BLaER1 (cell line): ENCODE measurements around the gene PPP1R13B.

Experiments used
- H3K27ac ChIP-seq: shearing (Covaris generic); formaldehyde crosslinking; 2 replicates; pipeline ENCODE4 v1.8.1; 2022
- H3K27me3 ChIP-seq: shearing (Covaris generic); formaldehyde crosslinking; 2 replicates; pipeline ENCODE4 v1.8.1; 2022
- H3K36me3 ChIP-seq: shearing (Covaris generic); formaldehyde crosslinking; 2 replicates; pipeline ENCODE4 v1.8.1; 2022
- H3K4me1 ChIP-seq: shearing (Covaris generic); formaldehyde crosslinking; 2 replicates; pipeline ENCODE4 v1.8.1; 2022
- H3K4me2 ChIP-seq: shearing (Covaris generic); formaldehyde crosslinking; 2 replicates; pipeline ENCODE4 v1.8.1; 2022
- H3K4me3 ChIP-seq: shearing (Covaris generic); formaldehyde crosslinking; 2 replicates; pipeline ENCODE4 v1.8.1; 2022
- H3K9ac ChIP-seq: shearing (Covaris generic); formaldehyde crosslinking; 2 replicates; pipeline ENCODE4 v1.8.1; 2022
- H3K9me3 ChIP-seq: shearing (Covaris generic); formaldehyde crosslinking; 2 replicates; pipeline ENCODE4 v1.8.1; 2022
- H4K20me1 ChIP-seq: shearing (Covaris generic); formaldehyde crosslinking; 2 replicates; pipeline ENCODE4 v1.8.1; 2022
- Cebpa-rat ChIP-seq: shearing (Covaris generic); IDR thresholded peaks from 2 replicates; pipeline ENCODE4 v1.8.1; 2022

The PPP1R13B gene

DNA sequence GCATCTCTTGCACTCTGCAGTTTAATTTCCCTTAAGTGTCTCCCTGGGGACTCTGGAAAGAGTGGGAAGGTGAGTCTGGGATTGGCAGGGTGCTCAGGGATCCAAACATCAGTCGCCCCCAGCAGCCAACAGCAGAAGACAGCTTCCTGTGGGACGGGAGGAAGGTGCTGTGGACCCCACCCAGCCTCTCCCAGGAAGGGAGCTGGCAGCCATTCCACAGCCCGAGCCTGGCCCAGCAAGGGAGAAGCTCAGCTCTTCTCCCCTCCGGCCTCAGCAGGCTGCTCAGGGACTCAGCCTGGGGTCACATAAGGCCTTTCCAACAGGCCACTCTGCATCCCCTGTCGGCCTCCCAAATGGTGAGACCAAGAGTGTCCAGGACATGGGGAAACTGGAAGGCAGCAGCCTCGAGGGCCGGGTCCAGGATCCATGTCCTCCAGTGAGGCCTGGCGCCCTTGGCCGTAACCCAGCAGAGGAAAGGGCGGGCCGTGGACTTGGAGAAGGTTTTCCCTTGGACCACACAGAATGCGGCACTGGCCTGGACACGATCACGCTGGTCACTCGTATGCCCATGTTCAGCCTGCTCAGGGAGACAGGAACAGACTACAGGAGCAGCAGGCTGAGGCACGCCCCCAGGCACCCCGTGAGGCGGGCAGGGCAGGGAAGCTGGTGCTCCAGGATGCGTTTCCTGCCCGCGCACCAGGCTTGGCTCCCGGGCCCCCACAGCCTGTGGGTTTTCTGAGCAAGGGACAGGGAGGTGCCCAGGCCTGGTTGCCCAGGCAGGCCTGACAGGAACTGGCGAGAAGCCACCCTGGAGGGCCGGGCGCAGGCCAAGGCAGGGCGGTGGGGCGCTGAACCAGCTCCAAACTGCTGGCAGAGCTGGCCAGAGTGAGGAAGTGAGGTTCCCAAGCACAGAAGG lies 135.6 kb downstream of the PPP1R13B start:
- Histone ChIP-seq H3K9me3 (no peaks in the 10 kb centered on the region), H3K27me3 (no peaks in the 10 kb centered on the region), H3K36me3 (peaks cover 66% of the 10 kb centered on the region), H3K4me3 (no peak overlapping the region), H3K4me2 (no peak overlapping the region), H3K4me1 (peaks cover 20% of the 10 kb centered on the region), H3K27ac (no peak overlapping the region), H3K9ac (0 out of 2 replicates have a peak overlapping the region, but pooled peaks have one; percentile 38), H4K20me1 (peaks cover 76% of the 10 kb centered on the region)
- TF ChIP-seq Cebpa-rat: no peak

DNA sequence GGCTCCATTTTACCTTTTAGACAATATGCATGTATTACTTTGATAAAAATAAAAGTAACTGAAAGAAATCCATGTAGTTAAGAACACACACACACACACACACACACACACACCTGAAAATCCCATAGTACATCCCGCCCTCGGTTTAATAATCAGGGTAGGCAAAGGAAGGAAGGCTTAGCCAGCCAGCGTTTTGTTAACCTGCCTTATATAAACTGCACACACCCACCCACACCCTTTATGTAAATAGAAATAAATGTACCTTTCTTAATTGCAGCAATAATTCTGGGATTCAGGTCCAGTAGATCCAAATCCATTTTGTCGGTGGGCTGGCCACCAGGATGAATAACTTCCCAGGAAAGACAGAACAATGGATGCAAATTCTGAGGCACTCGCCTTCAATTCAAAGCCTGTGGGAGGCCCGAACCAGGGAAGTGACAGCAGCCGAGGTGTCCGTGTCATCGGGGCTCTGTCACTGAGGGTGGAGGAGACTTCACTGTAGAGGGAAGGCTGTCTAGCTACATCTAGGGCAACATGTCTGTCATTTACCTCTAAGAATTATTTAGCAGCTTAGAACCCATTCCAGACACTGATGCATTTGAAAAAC lies 136.5 kb downstream of the PPP1R13B start:
- Histone ChIP-seq H3K27ac (no peak overlapping the region), H3K4me3 (no peak overlapping the region), H3K36me3 (peaks cover 75% of the 10 kb centered on the region), H4K20me1 (peaks cover 78% of the 10 kb centered on the region), H3K4me2 (no peak overlapping the region), H3K27me3 (no peaks in the 10 kb centered on the region), H3K9ac (no peak overlapping the region), H3K9me3 (no peaks in the 10 kb centered on the region), H3K4me1 (peaks cover 15% of the 10 kb centered on the region)
- TF ChIP-seq Cebpa-rat: no peak

DNA sequence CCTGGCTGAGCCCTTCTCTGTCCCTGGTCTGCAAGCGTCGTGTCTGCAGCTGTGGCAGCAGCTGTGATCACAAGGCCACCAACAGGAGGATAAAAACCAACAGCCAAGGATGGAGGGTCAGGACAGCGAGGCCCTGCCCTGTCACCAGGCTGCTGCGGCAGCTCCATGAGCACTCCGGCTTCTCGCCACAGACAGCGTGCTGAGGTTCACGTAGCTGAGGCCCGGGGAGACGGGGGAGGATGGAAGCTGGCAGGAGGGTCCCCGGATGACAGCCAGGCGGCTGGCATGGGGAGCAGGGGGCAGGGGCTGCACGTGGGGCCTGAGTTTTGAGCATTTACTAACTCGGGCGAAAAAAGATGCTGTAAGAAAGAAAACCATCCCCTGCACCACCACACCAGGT lies 137.6 kb downstream of the PPP1R13B start:
- Histone ChIP-seq H3K4me2 (no peak overlapping the region), H3K4me1 (peaks cover 15% of the 10 kb centered on the region), H3K27me3 (no peaks in the 10 kb centered on the region), H3K9me3 (no peaks in the 10 kb centered on the region), H4K20me1 (peaks cover 87% of the 10 kb centered on the region), H3K4me3 (no peak overlapping the region), H3K36me3 (peaks cover 86% of the 10 kb centered on the region), H3K9ac (no peak overlapping the region; the same call in 1 of the 2 replicates), H3K27ac (no peak overlapping the region)
- TF ChIP-seq Cebpa-rat: no peak

DNA sequence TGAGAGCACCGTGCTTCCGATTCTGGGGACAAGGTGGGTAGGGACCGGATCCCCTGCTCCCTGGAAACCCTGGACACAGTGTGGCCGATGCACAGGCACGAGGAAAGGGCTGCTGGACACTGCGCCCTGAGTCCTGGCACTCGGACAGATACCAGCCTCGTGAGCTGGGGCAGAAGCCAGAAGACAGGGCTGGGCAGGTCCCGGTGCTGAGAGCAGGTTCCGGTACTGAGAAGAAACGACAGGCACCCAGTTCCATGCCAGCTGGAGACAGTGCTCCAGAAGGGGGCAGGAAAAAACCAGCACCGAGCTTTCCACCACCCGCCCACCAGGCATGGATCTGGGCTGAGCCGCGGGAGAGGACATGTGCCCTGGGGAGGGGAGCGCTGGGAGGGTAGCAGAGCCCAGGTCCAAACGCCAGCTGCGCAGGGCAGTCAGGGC lies 138.6 kb downstream of the PPP1R13B start:
- H3K4me3 ChIP-seq: no peak overlapping the region
- peaks cover 84% of the 10 kb centered on the region for H4K20me1 ChIP-seq
- H3K9me3 ChIP-seq: no peaks in the 10 kb centered on the region
- H3K36me3 ChIP-seq: peaks cover 96% of the 10 kb centered on the region
- no peak for TF ChIP-seq Cebpa-rat
- no peak overlapping the region for H3K4me2 ChIP-seq
- no peaks in the 10 kb centered on the region for H3K27me3 ChIP-seq
- H3K4me1 ChIP-seq: peaks cover 5% of the 10 kb centered on the region
- H3K27ac ChIP-seq: no peak overlapping the region
- H3K9ac ChIP-seq: peak overlapping the region; percentile 19; the same call in 1 of the 2 replicates

DNA sequence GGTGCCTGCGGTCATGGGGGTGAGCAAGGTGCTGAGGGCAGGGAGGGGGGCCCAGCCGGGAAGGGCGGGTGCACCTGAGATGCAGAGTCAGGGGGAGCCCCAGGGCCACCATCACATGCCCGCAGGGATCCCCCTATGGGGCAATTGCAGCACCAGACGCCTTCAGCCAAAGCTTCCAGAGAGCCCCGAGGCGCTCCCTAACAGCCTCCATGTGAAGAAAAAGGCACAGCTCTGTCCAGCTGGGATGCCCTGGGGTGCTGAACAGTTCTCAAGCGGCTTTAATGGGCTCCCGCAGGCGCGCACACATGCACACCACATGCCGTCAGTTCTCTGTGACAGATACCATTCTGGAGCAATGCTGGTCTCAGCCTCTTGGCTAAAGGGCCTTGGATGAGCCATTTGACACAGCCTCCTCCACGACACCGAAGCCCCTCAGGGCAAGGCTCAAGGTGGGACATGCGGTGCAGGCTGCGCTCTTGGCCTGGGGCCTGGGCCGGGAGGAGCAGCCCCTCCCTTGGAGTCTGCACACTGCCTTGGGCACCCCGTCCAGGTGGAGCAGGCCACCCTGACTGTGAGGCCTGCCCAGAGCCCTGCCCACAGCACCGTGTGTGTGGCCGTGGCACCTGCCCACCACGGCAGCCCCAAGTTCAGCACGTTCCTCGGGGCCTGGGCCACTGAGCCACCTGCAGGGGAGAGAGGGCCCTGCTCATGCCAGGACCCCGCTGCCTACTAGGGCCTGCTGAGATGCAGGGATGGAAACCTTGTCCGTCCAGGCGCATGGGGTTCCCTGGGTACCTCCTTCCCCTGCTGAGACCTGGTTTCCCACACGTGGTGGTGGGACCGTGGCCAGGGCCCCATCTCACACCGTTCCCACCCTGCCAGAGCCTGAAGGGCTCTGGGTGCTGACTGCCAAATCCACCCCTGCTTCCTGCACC lies 139.8 kb downstream of the PPP1R13B start:
- Histone ChIP-seq H3K36me3 (peaks cover 99% of the 10 kb centered on the region), H3K9ac (no peak overlapping the region), H3K27ac (no peak overlapping the region), H3K9me3 (no peaks in the 10 kb centered on the region), H4K20me1 (peaks cover 83% of the 10 kb centered on the region), H3K4me2 (no peak overlapping the region), H3K4me1 (no peaks in the 10 kb centered on the region), H3K27me3 (no peaks in the 10 kb centered on the region), H3K4me3 (no peak overlapping the region)
- TF ChIP-seq Cebpa-rat: no peak

DNA sequence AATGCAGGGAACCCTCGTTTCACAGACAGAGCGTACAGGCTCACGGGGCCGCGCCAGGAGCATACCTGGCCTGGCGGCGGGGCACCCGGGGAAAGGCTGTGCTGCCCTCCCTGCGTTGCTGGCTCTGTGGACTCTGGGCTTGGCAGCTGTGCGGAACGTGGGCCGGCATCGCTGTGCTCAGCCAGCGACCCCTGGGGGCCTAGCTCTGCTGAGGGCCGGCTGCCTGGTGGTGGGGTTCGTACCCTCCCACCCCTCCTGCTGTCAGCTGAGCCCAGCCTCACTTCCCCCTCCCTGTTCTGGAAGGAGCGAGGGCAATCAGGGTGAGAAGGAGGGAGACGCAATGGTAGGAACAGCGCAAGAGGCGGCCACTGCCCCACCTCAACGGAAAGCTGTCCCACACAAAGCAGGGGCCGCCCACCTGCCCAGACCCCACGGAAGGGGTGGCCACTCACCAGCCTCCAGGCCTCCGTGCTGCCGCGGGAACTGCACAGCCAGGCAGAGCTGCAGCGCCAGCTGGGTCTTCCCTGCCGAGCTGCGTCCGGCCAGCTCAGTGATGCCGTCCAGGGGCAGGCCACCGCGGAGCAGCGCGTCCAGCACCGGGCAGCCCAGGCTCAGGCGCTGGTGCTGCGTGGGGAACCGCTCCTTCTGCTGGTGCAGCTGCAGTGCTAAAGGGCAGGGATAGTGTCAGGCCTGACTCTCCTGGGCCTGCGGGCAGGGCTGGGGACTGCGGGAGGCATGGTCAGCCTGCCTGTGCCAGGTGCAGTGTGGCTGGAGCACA lies 140.6 kb downstream of the PPP1R13B start:
- no peak for TF ChIP-seq Cebpa-rat
- H3K4me3 ChIP-seq: no peak overlapping the region
- no peak overlapping the region for H3K9ac ChIP-seq
- no peak overlapping the region for H3K4me2 ChIP-seq
- peaks cover 7% of the 10 kb centered on the region for H3K4me1 ChIP-seq
- peaks cover 83% of the 10 kb centered on the region for H4K20me1 ChIP-seq
- H3K9me3 ChIP-seq: no peaks in the 10 kb centered on the region
- H3K36me3 ChIP-seq: peaks cover 99% of the 10 kb centered on the region
- no peaks in the 10 kb centered on the region for H3K27me3 ChIP-seq
- no peak overlapping the region for H3K27ac ChIP-seq

DNA sequence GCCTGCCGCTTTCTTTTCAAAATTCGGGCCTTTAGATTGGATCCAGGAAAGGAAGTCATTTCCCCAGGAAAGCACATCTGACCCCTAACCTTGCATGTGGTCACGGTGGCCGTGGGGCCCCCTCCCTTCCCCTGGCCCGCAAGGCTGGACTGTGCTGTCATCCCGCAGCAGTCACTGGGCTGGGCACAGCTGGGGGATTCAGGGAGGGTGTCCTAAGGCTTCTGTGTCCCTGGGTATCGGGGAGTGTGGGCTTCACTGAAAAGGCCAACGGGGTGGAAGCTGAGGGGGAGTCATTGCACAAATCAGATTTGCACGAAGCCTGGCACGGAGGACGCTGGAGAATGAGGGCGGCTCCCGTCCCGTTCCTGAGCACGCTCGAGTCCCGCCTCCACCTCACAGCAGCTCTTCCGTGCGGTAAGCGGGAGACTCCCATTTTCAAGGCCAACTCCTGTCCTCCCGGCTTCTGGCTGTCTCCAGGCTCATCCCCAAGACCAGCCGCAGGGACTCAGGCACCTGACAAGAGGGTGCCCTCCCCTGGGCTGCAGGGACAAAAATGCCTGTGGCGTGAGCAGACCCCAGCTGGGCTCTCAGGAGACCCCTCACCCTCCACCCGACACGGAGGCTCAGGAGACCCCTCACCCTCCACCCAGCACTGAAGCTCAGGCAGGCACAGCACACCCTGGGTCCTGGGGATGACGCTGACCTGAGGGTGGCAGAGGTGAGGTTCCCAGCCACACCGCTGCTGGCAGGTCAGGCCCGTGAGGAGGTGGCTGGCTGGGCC lies 141.7 kb downstream of the PPP1R13B start:
- no peak overlapping the region for H3K4me3 ChIP-seq
- H3K4me1 ChIP-seq: peaks cover 17% of the 10 kb centered on the region
- H4K20me1 ChIP-seq: peaks cover 84% of the 10 kb centered on the region
- no peak overlapping the region for H3K4me2 ChIP-seq
- no peaks in the 10 kb centered on the region for H3K9me3 ChIP-seq
- H3K27me3 ChIP-seq: no peaks in the 10 kb centered on the region
- no peak overlapping the region for H3K9ac ChIP-seq
- no peak overlapping the region for H3K27ac ChIP-seq
- no peak for TF ChIP-seq Cebpa-rat
- H3K36me3 ChIP-seq: peaks cover 99% of the 10 kb centered on the region

DNA sequence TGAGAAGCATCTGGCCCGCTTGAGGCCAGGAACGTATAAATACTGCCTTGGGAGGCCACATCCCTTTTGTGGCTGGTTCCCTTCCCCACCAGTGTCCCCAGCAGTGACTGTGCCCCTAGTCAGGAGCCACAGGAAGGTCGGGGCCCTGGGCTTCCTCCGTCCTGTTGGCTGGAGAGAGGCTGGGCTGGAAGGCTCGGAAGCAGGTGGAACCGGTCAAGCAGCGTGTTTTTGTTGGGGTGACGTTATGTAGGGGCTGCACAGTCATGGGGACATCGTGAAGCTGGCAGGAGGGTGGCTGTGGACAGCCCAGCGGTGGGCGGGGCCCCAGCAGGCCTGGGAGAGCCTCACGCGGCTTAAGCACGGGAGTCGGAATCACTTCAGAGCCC lies 142.3 kb downstream of the PPP1R13B start:
- H3K4me2 ChIP-seq: no peak overlapping the region
- H3K9ac ChIP-seq: no peak overlapping the region
- H3K9me3 ChIP-seq: no peaks in the 10 kb centered on the region
- peaks cover 23% of the 10 kb centered on the region for H3K4me1 ChIP-seq
- TF ChIP-seq Cebpa-rat: no peak
- no peaks in the 10 kb centered on the region for H3K27me3 ChIP-seq
- H3K27ac ChIP-seq: no peak overlapping the region
- peaks cover 86% of the 10 kb centered on the region for H4K20me1 ChIP-seq
- no peak overlapping the region for H3K4me3 ChIP-seq
- H3K36me3 ChIP-seq: peaks cover 100% of the 10 kb centered on the region
